22Rv1 (cell line): ENCODE measurements around the gene ZNF214.

Source experiments
- ZFX ChIP-seq: fragments of 450-650 bp; IDR thresholded peaks from 2 replicates; pipeline ENCODE4 v1.6.1; 2017; ENCODE audit warnings: antibody characterized with exemption, borderline replicate concordance
- TF ChIP-seq, protein P1 (sequence below): fragments of 450-650 bp; IDR thresholded peaks from 2 replicates; pipeline ENCODE4 v1.5.1; 2017; ENCODE audit warnings: mild to moderate bottlenecking

DNA sequence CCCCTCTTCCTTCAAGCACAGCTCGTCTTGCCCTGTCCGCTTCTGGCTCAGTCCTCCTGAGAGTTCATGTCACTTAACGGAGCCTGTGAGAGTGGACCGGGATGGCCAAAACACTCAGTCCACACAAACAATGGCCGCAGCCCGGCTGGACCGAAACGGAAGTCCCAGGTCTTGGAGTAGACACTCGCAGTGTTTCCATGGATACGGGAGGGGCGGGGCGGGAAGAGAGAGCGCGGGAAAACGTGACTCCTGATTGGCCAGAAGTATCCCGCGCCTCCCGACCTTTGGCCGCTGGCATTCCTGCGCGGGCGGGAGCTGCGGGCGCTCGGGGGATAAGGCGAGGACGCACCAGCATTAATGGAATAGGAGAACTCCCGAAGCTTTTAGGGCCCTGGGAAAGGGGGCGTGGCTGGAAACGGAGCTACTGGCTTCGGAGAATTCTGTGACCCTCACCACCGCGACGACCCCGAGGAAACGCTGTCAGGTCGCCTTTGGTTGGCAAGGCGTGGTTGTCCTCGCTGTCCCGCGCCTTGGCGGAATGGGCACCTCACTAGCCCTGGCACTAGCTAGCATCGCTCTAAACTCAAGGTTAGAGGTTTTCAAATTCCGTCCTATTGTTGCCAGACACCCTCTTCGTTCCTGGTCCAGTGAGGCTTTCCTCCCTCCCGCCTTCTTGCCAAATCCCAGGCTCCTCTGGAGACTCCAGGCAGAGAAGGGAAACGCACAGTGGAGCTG, at the start of gene ZNF214, which contains the start of gene NLRP14:
- TF ChIP-seq, protein P1, sequence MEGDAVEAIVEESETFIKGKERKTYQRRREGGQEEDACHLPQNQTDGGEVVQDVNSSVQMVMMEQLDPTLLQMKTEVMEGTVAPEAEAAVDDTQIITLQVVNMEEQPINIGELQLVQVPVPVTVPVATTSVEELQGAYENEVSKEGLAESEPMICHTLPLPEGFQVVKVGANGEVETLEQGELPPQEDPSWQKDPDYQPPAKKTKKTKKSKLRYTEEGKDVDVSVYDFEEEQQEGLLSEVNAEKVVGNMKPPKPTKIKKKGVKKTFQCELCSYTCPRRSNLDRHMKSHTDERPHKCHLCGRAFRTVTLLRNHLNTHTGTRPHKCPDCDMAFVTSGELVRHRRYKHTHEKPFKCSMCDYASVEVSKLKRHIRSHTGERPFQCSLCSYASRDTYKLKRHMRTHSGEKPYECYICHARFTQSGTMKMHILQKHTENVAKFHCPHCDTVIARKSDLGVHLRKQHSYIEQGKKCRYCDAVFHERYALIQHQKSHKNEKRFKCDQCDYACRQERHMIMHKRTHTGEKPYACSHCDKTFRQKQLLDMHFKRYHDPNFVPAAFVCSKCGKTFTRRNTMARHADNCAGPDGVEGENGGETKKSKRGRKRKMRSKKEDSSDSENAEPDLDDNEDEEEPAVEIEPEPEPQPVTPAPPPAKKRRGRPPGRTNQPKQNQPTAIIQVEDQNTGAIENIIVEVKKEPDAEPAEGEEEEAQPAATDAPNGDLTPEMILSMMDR = no peak
- no peak for TF ChIP-seq ZFX
